CD4-positive, CD25-positive, alpha-beta regulatory T cell (primary cell): ENCODE measurements around the gene DSE. TPM values are rescaled to one million over a fixed set of nuclear protein-coding genes. Genes with fewer than 3 reads are reported as not detected.

Experiments used
- ATAC-seq, 2 donors: fragments of 150-1000 bp; cut with Tn5 transposase; one replicate each; pipeline ENCODE4 v1.10.0; 2021; ENCODE audit warnings: low read depth in 2 of 2, moderate number of reproducible peaks in 2 of 2, moderate library complexity in 1 of 2
- DNase-seq, 3 donors: peaks; one replicate each; pipeline versions ENCODE4 v3.0.0 to v3.0.0-alpha.2; 2012 to 2022; ENCODE audit warnings: mixed read lengths in 1 of 3
- H3K27ac ChIP-seq: one replicate; pipeline ENCODE4 v1.7.0; 2013; ENCODE audit warnings: mild to moderate bottlenecking, low read length; ENCODE audit not compliant: insufficient read depth, poor library complexity, severe bottlenecking
- H3K27me3 ChIP-seq: one replicate; pipeline ENCODE4 v1.7.0; 2013; ENCODE audit warnings: low read length; ENCODE audit not compliant: control insufficient read depth, insufficient read depth
- H3K36me3 ChIP-seq: one replicate; pipeline ENCODE4 v1.7.0; 2013; ENCODE audit warnings: mild to moderate bottlenecking, low read length, moderate library complexity; ENCODE audit not compliant: control insufficient read depth, insufficient read depth
- H3K4me1 ChIP-seq: 2 replicates; pipeline ENCODE4 v1.7.0; 2013; ENCODE audit warnings: mild to moderate bottlenecking, low read length; ENCODE audit not compliant: insufficient read depth, control insufficient read depth, poor library complexity, severe bottlenecking
- H3K4me3 ChIP-seq: one replicate; pipeline ENCODE4 v1.7.0; 2013; ENCODE audit warnings: low read depth, mild to moderate bottlenecking, low read length, moderate library complexity
- H3K9me3 ChIP-seq, 2 experiments: 1 replicate in 1 of 2; 2 replicates in 1 of 2; pipeline ENCODE4 v1.7.0; 2013; ENCODE audit warnings: low read length in 2 of 2, mild to moderate bottlenecking in 1 of 2, moderate library complexity in 1 of 2; ENCODE audit not compliant: control insufficient read depth in 2 of 2
- H3K27ac Mint-ChIP-seq, 3 donors: one replicate each; pipeline ENCODE4 v1.8.0; 2020 to 2022; ENCODE audit warnings: mild to moderate bottlenecking in 3 of 3, mixed read lengths in 3 of 3, moderate library complexity in 2 of 3
- H3K27me3 Mint-ChIP-seq: one replicate; pipeline ENCODE4 v1.8.0; 2022; ENCODE audit warnings: mild to moderate bottlenecking, mixed read lengths
- H3K36me3 Mint-ChIP-seq: one replicate; pipeline ENCODE4 v1.8.0; 2020; ENCODE audit warnings: mixed read lengths
- H3K4me1 Mint-ChIP-seq, 4 donors: one replicate each; pipeline ENCODE4 v1.8.0; 2020 to 2022; ENCODE audit warnings: mixed read lengths in 4 of 4, mild to moderate bottlenecking in 1 of 4
- H3K4me3 Mint-ChIP-seq, 4 donors: one replicate each; pipeline ENCODE4 v1.8.0; 2020 to 2022; ENCODE audit warnings: mild to moderate bottlenecking in 4 of 4, mixed read lengths in 4 of 4, moderate library complexity in 3 of 4
- H3K9me3 Mint-ChIP-seq, 7 donors: one replicate each; pipeline ENCODE4 v1.8.0; 2020 to 2022; ENCODE audit warnings: mixed read lengths in 7 of 7, mild to moderate bottlenecking in 3 of 7, moderate library complexity in 2 of 7
- polyA plus RNA-seq, 4 donors: library from polyadenylated mRNA; unstranded; fragments of 300-500 nt; fragmentation: Illumina TruSeq; gene quantifications; one replicate each; pipeline ENCODE4 v1.2.3, GENCODE V29; 2021
- total RNA-seq: library from RNA; stranded (reverse); gene quantifications from one replicate; pipeline ENCODE4 v1.2.3, GENCODE V29; 2022

DSE gene
- total and polyA plus RNA-seq, 5 donors from 2014 or later: 1.9 to 10.2 (median 3.1) TPM

- ATAC-seq: no peak
- H3K4me1 Mint-ChIP-seq: peaks cover 5 to 15% (median 9%) of the 10 kb centered on the region in 4 donors
- peak within 1 kb of the TSS; percentile 6 to 77 (median 68) for H3K4me3 Mint-ChIP-seq
- peak within 1 kb of the TSS in 1 of 3 donors; percentile 89 for H3K27ac Mint-ChIP-seq
- peak within 1 kb of the TSS; percentile 19 for H3K4me3 ChIP-seq
- H3K27me3 ChIP-seq: peaks cover 29% of the 10 kb centered on the region
- no peaks in the 10 kb centered on the region for H3K9me3 Mint-ChIP-seq
- no peak for DNase-seq
- H3K4me1 ChIP-seq: peaks cover 7% of the 10 kb centered on the region
- no peak within 1 kb of the TSS for H3K27ac ChIP-seq
- peaks cover 46% of the 10 kb centered on the region for H3K27me3 Mint-ChIP-seq
- H3K36me3 Mint-ChIP-seq: no peaks in the 10 kb centered on the region
- H3K36me3 ChIP-seq: no peaks in the 10 kb centered on the region
- H3K9me3 ChIP-seq: no peaks in the 10 kb centered on the region
These were observed 90.7 kb downstream of the DSE start, which contains the start of gene CALHM6 for GRCh38 chr6:116461331-116461931. Gene CALHM6, plus strand, starts transcription at chr6:116461375. Its CDS starts 555 bp downstream, at chr6:116461930.

GRCh38 chr6:116461932-116462885 lies 91.5 kb downstream of the DSE start:
- H3K27ac ChIP-seq: no peak overlapping the region
- H3K4me3 ChIP-seq: no peak overlapping the region
- ATAC-seq (peak; percentile 68 to 69), DNase-seq (peak; percentile 12 to 78 (median 39))
- no peaks in the 10 kb centered on the region for H3K36me3 Mint-ChIP-seq
- H3K27me3 ChIP-seq: peaks cover 29% of the 10 kb centered on the region
- H3K9me3 Mint-ChIP-seq: no peaks in the 10 kb centered on the region
- no peaks in the 10 kb centered on the region for H3K9me3 ChIP-seq
- peaks cover 5 to 15% (median 9%) of the 10 kb centered on the region in 4 donors for H3K4me1 Mint-ChIP-seq
- H3K27me3 Mint-ChIP-seq: peaks cover 46% of the 10 kb centered on the region
- no peaks in the 10 kb centered on the region for H3K36me3 ChIP-seq
- H3K4me1 ChIP-seq: peaks cover 7% of the 10 kb centered on the region
- no peak overlapping the region for H3K27ac Mint-ChIP-seq
- H3K4me3 Mint-ChIP-seq: peak overlapping the region; percentile 13 to 72 (median 54)

GRCh38 chr6:116463301-116463700 lies 92.6 kb downstream of the DSE start:
- Histone ChIP-seq H3K4me1 (peaks cover 7% of the 10 kb centered on the region), H3K9me3 (no peaks in the 10 kb centered on the region), H3K27me3 (peaks cover 30% of the 10 kb centered on the region), H3K4me3 (no peak overlapping the region), H3K36me3 (no peaks in the 10 kb centered on the region), H3K27ac (no peak overlapping the region)
- H3K36me3 Mint-ChIP-seq: no peaks in the 10 kb centered on the region
- no peak for DNase-seq
- no peak for ATAC-seq
- peaks cover 46% of the 10 kb centered on the region for H3K27me3 Mint-ChIP-seq
- no peak overlapping the region for H3K27ac Mint-ChIP-seq
- no peaks in the 10 kb centered on the region for H3K9me3 Mint-ChIP-seq
- H3K4me1 Mint-ChIP-seq: peaks cover 5 to 19% (median 9%) of the 10 kb centered on the region in 4 donors
- H3K4me3 Mint-ChIP-seq: peak overlapping the region in 1 of 4 donors; percentile 44

DNA sequence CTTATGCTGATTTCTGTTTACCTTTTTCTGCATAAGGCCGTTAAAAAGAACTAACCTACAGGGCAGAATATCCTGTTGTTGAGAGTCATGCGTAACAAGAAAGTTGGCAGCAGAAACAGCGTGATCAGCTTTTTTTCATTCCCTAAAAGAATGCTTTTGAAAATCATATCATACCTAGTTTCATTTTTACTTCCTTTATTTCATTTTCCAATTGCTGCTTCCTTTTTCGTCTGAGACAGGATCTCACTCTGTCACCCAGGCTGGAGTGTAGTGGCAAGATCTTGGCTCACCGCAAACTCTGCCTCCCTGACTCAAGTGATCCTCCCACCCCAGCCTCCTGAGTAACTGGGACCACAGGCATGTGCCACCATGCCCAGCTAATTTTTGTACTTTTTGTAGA lies 94.5 kb downstream of the DSE start:
- no peak overlapping the region for H3K4me3 Mint-ChIP-seq
- Histone ChIP-seq H3K4me1 (peaks cover 7% of the 10 kb centered on the region), H3K9me3 (no peaks in the 10 kb centered on the region), H3K27ac (no peak overlapping the region), H3K27me3 (peaks cover 23% of the 10 kb centered on the region), H3K36me3 (no peaks in the 10 kb centered on the region), H3K4me3 (no peak overlapping the region)
- peaks cover 38% of the 10 kb centered on the region for H3K27me3 Mint-ChIP-seq
- H3K4me1 Mint-ChIP-seq: peaks cover 5 to 19% (median 9%) of the 10 kb centered on the region in 4 donors
- DNase-seq: peak in 1 of 3 donors; percentile 11
- H3K9me3 Mint-ChIP-seq: no peaks in the 10 kb centered on the region
- ATAC-seq: no peak
- no peak overlapping the region for H3K27ac Mint-ChIP-seq
- H3K36me3 Mint-ChIP-seq: no peaks in the 10 kb centered on the region

- Mint-ChIP-seq H3K9me3 (no peaks in the 10 kb centered on the region), H3K27me3 (peaks cover 26% of the 10 kb centered on the region), H3K36me3 (no peaks in the 10 kb centered on the region), H3K4me3 (no peak overlapping the region), H3K27ac (peak overlapping the region in 1 of 3 donors; percentile 72), H3K4me1 (peaks cover 0 to 10% (median 5%) of the 10 kb centered on the region in 4 donors)
- Histone ChIP-seq H3K36me3 (no peaks in the 10 kb centered on the region), H3K4me1 (no peaks in the 10 kb centered on the region), H3K9me3 (no peaks in the 10 kb centered on the region), H3K27ac (no peak overlapping the region), H3K27me3 (peaks cover 18% of the 10 kb centered on the region), H3K4me3 (no peak overlapping the region)
- ATAC-seq: no peak
- no peak for DNase-seq
These were observed 96.3 kb downstream of the DSE start for GRCh38 chr6:116467096-116467495.

DNA sequence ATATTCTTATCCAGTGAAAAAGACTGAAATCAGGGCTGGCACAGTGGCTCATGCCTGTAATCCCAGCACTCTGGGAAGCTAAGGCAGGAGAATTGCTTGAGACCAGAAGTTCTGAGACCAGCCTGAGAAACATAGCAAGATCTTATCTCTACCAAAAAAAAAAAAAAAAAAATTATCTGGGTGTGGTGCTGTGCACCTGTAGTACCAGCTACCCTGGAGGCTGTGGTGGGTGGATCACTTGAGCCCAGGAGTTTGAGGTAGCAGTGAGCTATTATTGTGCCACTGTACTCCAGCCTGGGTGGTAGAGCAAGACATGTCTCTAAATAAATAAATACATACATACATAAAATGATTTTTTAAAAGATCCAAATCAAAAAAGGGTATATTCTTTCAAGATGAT lies 96.8 kb downstream of the DSE start:
- H3K27ac Mint-ChIP-seq: no peak overlapping the region

DNA sequence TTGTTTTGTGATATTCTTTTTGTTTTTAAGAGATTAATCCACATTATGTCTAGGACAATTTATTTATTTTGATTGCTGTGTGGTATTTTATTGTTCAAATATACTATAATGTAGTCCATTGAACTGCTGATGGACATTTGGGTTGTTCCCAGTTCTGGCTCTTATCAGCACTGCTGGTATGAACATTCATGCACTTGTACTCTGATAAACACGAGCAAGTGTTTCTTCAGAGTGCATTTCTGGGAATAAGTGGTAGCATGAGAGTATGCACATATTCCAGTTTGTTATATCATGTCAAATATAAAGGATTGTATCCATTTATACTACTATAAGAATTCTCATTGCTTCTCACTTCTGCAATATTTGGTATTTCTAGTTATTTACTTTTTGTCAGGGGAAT lies 97.5 kb downstream of the DSE start:
- no peak overlapping the region for H3K27ac Mint-ChIP-seq
- H3K4me3 ChIP-seq: no peak overlapping the region
- H3K36me3 Mint-ChIP-seq: no peaks in the 10 kb centered on the region
- H3K9me3 ChIP-seq: no peaks in the 10 kb centered on the region
- peaks cover 9% of the 10 kb centered on the region for H3K27me3 ChIP-seq
- no peak for ATAC-seq
- no peak overlapping the region for H3K27ac ChIP-seq
- no peaks in the 10 kb centered on the region for H3K36me3 ChIP-seq
- H3K4me1 Mint-ChIP-seq: peaks cover 0 to 6% (median 0%) of the 10 kb centered on the region in 4 donors
- no peak for DNase-seq
- peaks cover 0 to under 1% (median 0%) of the 10 kb centered on the region in 7 donors for H3K9me3 Mint-ChIP-seq
- H3K4me3 Mint-ChIP-seq: no peak overlapping the region
- H3K27me3 Mint-ChIP-seq: peaks cover 17% of the 10 kb centered on the region
- no peaks in the 10 kb centered on the region for H3K4me1 ChIP-seq

More for the DNA sequence above, 96.8 kb downstream of the DSE start:
- ATAC-seq (no peak), DNase-seq (peak in 1 of 3 donors; percentile 25)
- Histone ChIP-seq H3K4me3 (no peak overlapping the region), H3K27ac (no peak overlapping the region), H3K4me1 (no peaks in the 10 kb centered on the region), H3K9me3 (no peaks in the 10 kb centered on the region), H3K27me3 (peaks cover 17% of the 10 kb centered on the region), H3K36me3 (no peaks in the 10 kb centered on the region)
- Mint-ChIP-seq H3K36me3 (no peaks in the 10 kb centered on the region), H3K27me3 (peaks cover 25% of the 10 kb centered on the region), H3K9me3 (no peaks in the 10 kb centered on the region), H3K4me3 (no peak overlapping the region), H3K4me1 (peaks cover 0 to 9% (median 3%) of the 10 kb centered on the region in 4 donors)
